Gastrocnemius medialis (tissue), 4 donors: ENCODE results near the gene DRG1. TPM values are rescaled to one million over a fixed set of nuclear protein-coding genes. Genes with fewer than 3 reads are reported as not detected.
A peak's percentile ranks its signal among the peaks of the same experiment; 100 is the strongest.

Experiments
- ATAC-seq, 2 donors: fragments of 150-250 bp; one replicate each; pipeline ENCODE4 v1.9.1; 2016
- DNase-seq, 2 donors: peaks; one replicate each; pipeline ENCODE4 v3.0.0-alpha.2; 2019
- H3K27ac ChIP-seq, 4 donors: fragments of 200-600 bp; sonication (generic); 1 replicate in 1 of 4; 2 replicates in 3 of 4; pipeline ENCODE4 v1.5.1; 2016 to 2018; ENCODE audit warnings: mild to moderate bottlenecking in 2 of 4, moderate library complexity in 1 of 4
- H3K27me3 ChIP-seq, 3 donors: fragments of 200-600 bp; sonication (generic) in 2 of 3; 1 replicate in 1 of 3; 2 replicates in 2 of 3; pipeline versions ENCODE4 v1.5.1 to v1.6.0; 2016 to 2019; ENCODE audit warnings: mild to moderate bottlenecking in 1 of 3, moderate library complexity in 1 of 3
- H3K36me3 ChIP-seq, 2 donors: fragments of 200-600 bp; sonication (generic) in 1 of 2; one replicate each; pipeline ENCODE4 v1.5.1; 2017 to 2018
- H3K4me1 ChIP-seq, 2 donors: fragments of 200-600 bp; sonication (generic) in 1 of 2; one replicate each; pipeline ENCODE4 v1.5.1; 2016 to 2017; ENCODE audit warnings: mild to moderate bottlenecking in 2 of 2
- H3K4me3 ChIP-seq, 4 donors: fragments of 200-600 bp; sonication (generic) in 3 of 4; 1 replicate in 1 of 4; 2 replicates in 3 of 4; pipeline ENCODE4 v1.5.1; 2016 to 2019; ENCODE audit warnings: mild to moderate bottlenecking in 2 of 4
- H3K9me3 ChIP-seq, 3 donors: fragments of 200-600 bp; sonication (generic) in 2 of 3; 1 replicate in 1 of 3; 2 replicates in 2 of 3; pipeline ENCODE4 v1.5.1; 2016 to 2019
- CTCF ChIP-seq, 5 experiments: fragments of 450-650 bp in 3 of 5; fragments of 200-600 bp in 2 of 5; sonication (generic) in 2 of 5; IDR thresholded peaks in 4 of 5; conservative IDR thresholded peaks in 1 of 5; 1 replicate in 4 of 5; 2 replicates in 1 of 5; pipeline ENCODE4 v1.5.1; 2016 to 2019; ENCODE audit warnings: antibody characterized with exemption in 5 of 5, mild to moderate bottlenecking in 3 of 5, moderate library complexity in 3 of 5
- POLR2A ChIP-seq, 2 donors: fragments of 450-650 bp; IDR thresholded peaks; one replicate each; pipeline ENCODE4 v1.6.1; 2017; ENCODE audit warnings: antibody characterized with exemption in 2 of 2, mild to moderate bottlenecking in 2 of 2, moderate library complexity in 2 of 2
- in situ Hi-C, 4 donors: fragments of 200-750 bp; cut with MboI; loops; one replicate each; pipeline versions ENCODE4 v1.15.0 to v1.8.0; 2017; ENCODE audit warnings: low sequenced_read_pairs in 4 of 4
- intact Hi-C: fragments of 100-400 bp; cut with DNase I; formaldehyde crosslinking; loops from one replicate; pipeline ENCODE4 v1.15.1; 2023; ENCODE audit warnings: low total_unique reads
- total RNA-seq, 4 donors: library from RNA; depleted of rRNA; stranded (reverse); fragments of >200 nt; gene quantifications; one replicate each; pipeline versions ENCODE4 v1.1.0 to v1.2.3, GENCODE V29; 2016

Gene DRG1
- total RNA-seq, 4 donors from 2014 or later = 117 to 136 (median 127) TPM

DNA sequence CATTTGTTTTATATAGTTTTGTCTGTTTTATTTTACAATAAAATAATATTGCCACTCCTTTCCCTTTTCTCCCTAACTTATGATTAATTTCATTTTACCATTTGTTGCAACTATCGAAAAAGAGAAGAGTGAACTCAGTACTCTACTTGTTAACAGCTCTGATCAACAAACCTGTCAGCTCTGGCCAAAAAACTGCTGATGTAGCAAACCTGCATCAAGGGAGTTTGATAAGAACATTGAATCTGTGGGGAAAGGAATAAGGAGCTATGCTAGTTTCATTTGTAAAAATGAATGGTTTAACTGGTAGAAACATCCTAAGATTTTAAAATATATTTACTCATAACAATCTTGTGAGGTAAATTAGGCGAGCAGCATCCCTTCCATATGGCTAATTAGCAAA is 47.4 kb downstream of the DRG1 start:
- ATAC-seq = no peak
- in situ Hi-C loops = no loop called here

GRCh38 chr22:31447337-31447736 is 47.9 kb downstream of the DRG1 start:
- peaks cover 4 to 18% of the 10 kb centered on the region in 2 donors for H3K4me1 ChIP-seq
- TF ChIP-seq CTCF (IDR thresholded peaks at IDR 0.05 in 4 of 5, conservative IDR thresholded peaks at IDR 0.05 in 1 of 5) (no peak), POLR2A (IDR thresholded peaks at IDR 0.05) (no peak)
- H3K36me3 ChIP-seq = peaks cover 0 to 33% of the 10 kb centered on the region in 2 donors
- ATAC-seq = peak; percentile 57 to 88
- no peaks in the 10 kb centered on the region for H3K27me3 ChIP-seq
- peak overlapping the region in 3 of 4 donors; percentile 19 to 50 (median 46) for H3K27ac ChIP-seq
- intact Hi-C loops (no loop called here), in situ Hi-C loops (no loop called here)
- no peak overlapping the region for H3K4me3 ChIP-seq
- peak in 1 of 2 donors; percentile 57 for DNase-seq
- H3K9me3 ChIP-seq = no peaks in the 10 kb centered on the region

More for the DNA sequence above, 47.4 kb downstream of the DRG1 start:
- Histone ChIP-seq H3K4me3 (no peak overlapping the region), H3K27me3 (no peaks in the 10 kb centered on the region), H3K27ac (no peak overlapping the region), H3K4me1 (peaks cover 4 to 18% of the 10 kb centered on the region in 2 donors), H3K36me3 (peaks cover 0 to 39% of the 10 kb centered on the region in 2 donors), H3K9me3 (no peaks in the 10 kb centered on the region)
- intact Hi-C loops = no loop called here
- no peak for DNase-seq
- TF ChIP-seq POLR2A (IDR thresholded peaks at IDR 0.05) (no peak), CTCF (IDR thresholded peaks at IDR 0.05 in 4 of 5, conservative IDR thresholded peaks at IDR 0.05 in 1 of 5) (no peak)

DNA sequence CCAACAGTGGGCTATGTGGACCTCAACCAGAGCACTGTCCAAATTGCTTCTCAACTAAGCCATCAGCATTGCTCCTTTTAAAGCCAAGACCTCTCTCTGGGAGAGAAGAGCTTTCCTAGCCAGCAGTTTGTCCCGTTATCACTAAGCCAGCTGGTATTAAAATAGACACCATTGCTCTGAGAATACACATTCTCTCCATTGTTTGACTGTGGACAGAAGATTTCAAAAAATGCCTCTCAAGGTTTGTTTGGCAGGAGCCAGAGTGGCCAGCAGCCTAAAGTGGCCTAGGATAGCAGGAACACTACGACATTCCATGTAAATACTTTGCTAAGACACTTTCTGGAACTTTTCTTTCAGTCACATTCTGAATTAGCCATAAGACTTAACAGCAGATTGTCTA is 49.0 kb downstream of the DRG1 start:
- no peak for TF ChIP-seq POLR2A (IDR thresholded peaks at IDR 0.05)
- no peak for TF ChIP-seq CTCF (IDR thresholded peaks at IDR 0.05 in 4 of 5, conservative IDR thresholded peaks at IDR 0.05 in 1 of 5)
- ATAC-seq = no peak
- Histone ChIP-seq H3K27ac (peak overlapping the region in 2 of 4 donors; percentile 48 to 50), H3K9me3 (no peaks in the 10 kb centered on the region), H3K4me1 (peaks cover 4 to 18% of the 10 kb centered on the region in 2 donors), H3K4me3 (no peak overlapping the region), H3K36me3 (peaks cover 0 to 30% of the 10 kb centered on the region in 2 donors), H3K27me3 (no peaks in the 10 kb centered on the region)
- intact Hi-C loops (no loop called here), in situ Hi-C loops (no loop called here)
- DNase-seq = no peak

GRCh38 chr22:31449506-31449905 is 50.1 kb downstream of the DRG1 start:
- Histone ChIP-seq H3K27me3 (no peaks in the 10 kb centered on the region), H3K27ac (peak overlapping the region in 2 of 4 donors; percentile 38 to 50), H3K9me3 (no peaks in the 10 kb centered on the region), H3K36me3 (peaks cover 3 to 31% of the 10 kb centered on the region in 2 donors), H3K4me3 (no peak overlapping the region), H3K4me1 (peaks cover 4 to 18% of the 10 kb centered on the region in 2 donors)
- TF ChIP-seq CTCF (IDR thresholded peaks at IDR 0.05 in 4 of 5, conservative IDR thresholded peaks at IDR 0.05 in 1 of 5) = no peak
- TF ChIP-seq POLR2A (IDR thresholded peaks at IDR 0.05) = no peak
- intact Hi-C loops (no loop called here), in situ Hi-C loops (no loop called here)
- no peak for ATAC-seq
- DNase-seq = no peak
